ENCODE data around the gene MLLT6. TPM values are rescaled to one million over a fixed set of nuclear protein-coding genes. Genes with fewer than 3 reads are reported as not detected.

MLLT6 gene
- total RNA-seq, 1 donor from 2014 or later, result 70.2 TPM

- H3K4me3 ChIP-seq, result peak within 1 kb of the TSS; percentile 73 to 92
- H3K36me3 ChIP-seq, result peaks cover 0 to 2% of the 10 kb centered on the region in 2 donors
- peak within 1 kb of the TSS; percentile 85 for H3K27ac ChIP-seq
- TF ChIP-seq POLR2AphosphoS5 (IDR thresholded peaks at IDR 0.05; ENCODE audit: insufficient read depth in 1 of 2, low read depth in 1 of 2) (no peak), CTCF (IDR thresholded peaks at IDR 0.05) (peak; percentile 68 to 82 (median 71))
- H3K4me1 ChIP-seq, result peaks cover 45% of the 10 kb centered on the region
- intact Hi-C loops (cut with DNase I), result loop anchor here (2.0 to 5.0 kb wide), 2 partner anchors 19 to 38 kb away; partner anchors contain the start of gene PCGF2
- no peaks in the 10 kb centered on the region for H3K9me3 ChIP-seq
- DNase-seq (ENCODE audit: extremely low spot score in 2 of 2), result no peak
- H3K27me3 ChIP-seq, result no peaks in the 10 kb centered on the region
Observed at GRCh38 chr17:38729886-38730525, 24.9 kb downstream of the MLLT6 start, which contains the start of gene CISD3. TSS of gene CISD3 (plus strand) at chr17:38730341. CDS start at chr17:38730359, 18 bp downstream.

GRCh38 chr17:38730526-38731379 lies 25.7 kb downstream of the MLLT6 start:
- H3K9me3 ChIP-seq, result no peaks in the 10 kb centered on the region
- H3K4me3 ChIP-seq, result peak overlapping the region; percentile 73 to 92
- H3K36me3 ChIP-seq, result peaks cover 0 to 2% of the 10 kb centered on the region in 2 donors
- no peak for TF ChIP-seq POLR2A (IDR thresholded peaks at IDR 0.05)
- peak in 1 of 2 donors; percentile 46 for TF ChIP-seq POLR2AphosphoS5 (IDR thresholded peaks at IDR 0.05; ENCODE audit: insufficient read depth in 1 of 2, low read depth in 1 of 2)
- H3K4me1 ChIP-seq, result peaks cover 49% of the 10 kb centered on the region
- no peak for DNase-seq (ENCODE audit: extremely low spot score in 2 of 2)
- intact Hi-C loops (cut with DNase I), result loop anchor here (2.0 to 5.0 kb wide), 2 partner anchors 18 to 38 kb away; partner anchors contain the start of gene PCGF2
- peak overlapping the region; percentile 82 for H3K27ac ChIP-seq
- H3K27me3 ChIP-seq, result no peaks in the 10 kb centered on the region

GRCh38 chr17:38731526-38732294 lies 26.6 kb downstream of the MLLT6 start:
- H3K27ac ChIP-seq, result peak overlapping the region; percentile 82
- H3K4me3 ChIP-seq, result peak overlapping the region; percentile 73 to 92
- H3K9me3 ChIP-seq, result no peaks in the 10 kb centered on the region
- TF ChIP-seq POLR2AphosphoS5 (IDR thresholded peaks at IDR 0.05; ENCODE audit: insufficient read depth in 1 of 2, low read depth in 1 of 2), result no peak
- TF ChIP-seq CTCF (IDR thresholded peaks at IDR 0.05), result no peak
- no peak for TF ChIP-seq POLR2A (IDR thresholded peaks at IDR 0.05)
- H3K27me3 ChIP-seq, result no peaks in the 10 kb centered on the region
- peaks cover 0 to 8% of the 10 kb centered on the region in 2 donors for H3K36me3 ChIP-seq
- no peak for DNase-seq (ENCODE audit: extremely low spot score in 2 of 2)
- intact Hi-C loops (cut with DNase I), result loop anchor here (2.0 to 5.0 kb wide), 2 partner anchors 17 to 39 kb away; partner anchors contain the start of gene PCGF2
- H3K4me1 ChIP-seq, result peaks cover 49% of the 10 kb centered on the region

- intact Hi-C loops (cut with DNase I), result loop anchor here (5.0 kb wide), 1 partner anchor 40 kb away; no protein-coding TSS in a partner anchor
- no peaks in the 10 kb centered on the region for H3K9me3 ChIP-seq
Observed at GRCh38 chr17:38732376-38733281, 27.6 kb downstream of the MLLT6 start.

More at GRCh38 chr17:38732376-38733281, 27.6 kb downstream of the MLLT6 start:
- TF ChIP-seq CTCF (IDR thresholded peaks at IDR 0.05) (no peak), POLR2AphosphoS5 (IDR thresholded peaks at IDR 0.05; ENCODE audit: insufficient read depth in 1 of 2, low read depth in 1 of 2) (no peak), POLR2A (IDR thresholded peaks at IDR 0.05) (no peak)
- no peak overlapping the region for H3K4me3 ChIP-seq
- H3K4me1 ChIP-seq, result peaks cover 49% of the 10 kb centered on the region
- no peak overlapping the region for H3K27ac ChIP-seq
- no peaks in the 10 kb centered on the region for H3K27me3 ChIP-seq
- no peak for DNase-seq (ENCODE audit: extremely low spot score in 2 of 2)
- peaks cover 0 to 15% of the 10 kb centered on the region in 2 donors for H3K36me3 ChIP-seq
